Colon (tissue), 2 donors: ENCODE results near the gene GCSAM.
"Not testable (repeated sequence)": the region's sequence is repeated elsewhere in the genome, so short reads cannot be mapped to it uniquely, and the experiment has no call there.

Source experiments
- FAIRE-seq: peaks from 2 replicates; lab custom pipeline; 2012; peaks lifted over from hg19 to GRCh38; lab: Jason Lieb, UNC
- donor health status: control.
- donor health status: control.

The GCSAM gene

GRCh38 chr3:112097378-112097777, 35.7 kb downstream of the GCSAM start:
- peak; percentile 57 for FAIRE-seq

- no peak for FAIRE-seq
These were observed 36.9 kb downstream of the GCSAM start for GRCh38 chr3:112096176-112096575.

- no peak for FAIRE-seq
These were observed 37.3 kb downstream of the GCSAM start for GRCh38 chr3:112095731-112096130.

DNA sequence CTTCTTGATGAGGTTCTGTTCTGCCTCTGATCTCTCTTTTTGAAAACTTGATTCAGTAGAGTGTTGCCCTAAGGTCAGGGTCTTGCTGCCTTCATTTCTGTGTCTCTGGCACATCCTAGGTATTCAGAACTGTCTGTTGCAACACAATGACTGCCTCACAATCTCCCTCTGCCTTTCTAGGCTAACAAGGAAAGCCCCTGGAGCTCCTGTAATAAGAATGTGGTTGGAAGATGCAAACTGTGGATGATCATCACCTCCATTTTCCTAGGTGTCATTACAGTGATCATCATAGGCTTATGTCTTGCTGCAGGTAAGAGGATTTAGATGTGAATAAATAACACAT, 39.9 kb downstream of the GCSAM start:
- no peak for FAIRE-seq

GRCh38 chr3:112092496-112093179, 40.4 kb downstream of the GCSAM start:
- no peak for FAIRE-seq

GRCh38 chr3:112090887-112091586, 42.0 kb downstream of the GCSAM start:
- FAIRE-seq: no peak

GRCh38 chr3:112089956-112090886, 42.8 kb downstream of the GCSAM start:
- no peak for FAIRE-seq

DNA sequence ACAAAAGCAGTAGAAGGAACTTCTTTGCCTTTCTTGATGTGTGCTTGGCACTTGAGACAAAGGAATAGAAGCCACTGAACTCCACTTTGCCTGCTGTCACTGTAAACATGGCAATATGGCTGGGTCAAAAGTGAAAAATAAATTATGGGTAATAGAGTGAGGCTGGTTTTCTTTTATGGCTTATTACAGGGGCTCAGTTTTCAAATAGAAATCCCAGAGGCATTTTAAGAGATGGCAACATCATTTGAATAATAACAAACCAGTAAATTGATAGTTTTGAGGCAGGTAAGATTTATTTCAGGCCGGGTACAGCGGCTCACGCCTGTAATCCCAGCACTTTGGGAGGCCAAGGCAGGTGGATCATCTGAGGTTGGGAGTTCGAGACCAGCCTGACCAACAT, 44.1 kb downstream of the GCSAM start:
- no peak for FAIRE-seq

- FAIRE-seq: no peak
These were observed 45.3 kb downstream of the GCSAM start for GRCh38 chr3:112087746-112088145.

- no peak for FAIRE-seq
These were observed 46.0 kb downstream of the GCSAM start for GRCh38 chr3:112086875-112087524.

- no peak for FAIRE-seq
These were observed 46.8 kb downstream of the GCSAM start, which contains the start of gene C3orf52 for GRCh38 chr3:112086076-112086854. C3orf52 (plus strand) TSS chr3:112086389; CDS start chr3:112086408, 19 bp downstream.

DNA sequence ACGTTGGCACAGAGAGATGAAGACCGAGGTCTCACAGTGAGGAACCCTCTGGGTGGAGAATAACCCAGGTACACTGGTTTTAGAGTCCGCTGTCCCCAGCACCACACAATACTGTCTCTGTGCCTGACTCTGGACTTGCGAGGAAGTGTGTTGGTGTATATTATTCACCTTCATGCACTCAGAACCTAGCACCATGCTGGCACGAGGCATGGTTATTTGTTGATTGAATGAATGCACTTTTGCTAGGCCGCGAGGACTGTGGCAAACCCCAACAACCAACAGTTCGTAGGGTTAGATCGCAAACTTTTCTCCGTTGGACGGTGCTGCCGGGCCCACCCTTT, 47.3 kb downstream of the GCSAM start:
- FAIRE-seq: no peak

GRCh38 chr3:112084980-112085705, 47.9 kb downstream of the GCSAM start:
- no peak for FAIRE-seq

GRCh38 chr3:112083239-112083638, 49.8 kb downstream of the GCSAM start:
- no peak for FAIRE-seq

GRCh38 chr3:112078125-112079083, 54.6 kb downstream of the GCSAM start:
- no peak for FAIRE-seq

DNA sequence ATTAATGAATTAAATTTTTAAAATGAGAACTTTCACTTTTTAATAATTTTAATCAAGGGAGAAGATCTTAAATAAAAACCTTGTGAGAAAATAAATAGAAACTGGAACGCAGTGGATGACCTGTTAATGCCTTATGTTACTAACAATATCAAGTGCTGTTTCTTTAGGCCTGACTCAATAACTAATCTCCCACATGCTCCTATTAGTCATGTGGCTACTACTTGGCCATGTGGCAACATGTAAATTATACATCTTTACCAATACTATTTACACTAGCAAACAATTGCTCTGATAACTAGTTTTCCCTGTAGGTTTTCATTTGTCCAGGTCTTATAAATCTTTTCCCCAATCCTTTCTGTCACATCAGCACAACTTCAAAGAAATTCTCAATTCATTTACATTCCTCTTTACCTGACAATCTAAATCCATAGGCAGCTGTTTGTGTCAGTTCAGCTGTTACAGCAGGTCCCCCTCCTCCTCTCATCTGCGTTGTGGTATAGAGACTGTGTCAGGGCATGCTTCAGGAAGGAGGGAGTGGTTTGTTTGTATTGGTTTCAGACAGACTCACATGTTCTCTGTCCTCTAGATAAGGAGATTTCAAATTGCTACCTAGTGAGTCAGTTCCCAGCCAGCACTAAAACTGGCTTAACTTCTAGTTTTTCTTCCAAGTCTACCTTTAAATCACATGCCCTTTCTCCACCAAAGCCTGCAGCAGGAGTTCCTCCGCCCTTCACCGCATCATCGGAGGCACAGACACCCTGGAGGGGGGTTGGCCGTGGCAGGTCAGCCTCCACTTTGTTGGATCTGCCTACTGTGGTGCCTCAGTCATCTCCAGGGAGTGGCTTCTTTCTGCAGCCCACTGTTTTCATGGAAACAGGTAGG, 58.2 kb downstream of the GCSAM start:
- no peak for FAIRE-seq

DNA sequence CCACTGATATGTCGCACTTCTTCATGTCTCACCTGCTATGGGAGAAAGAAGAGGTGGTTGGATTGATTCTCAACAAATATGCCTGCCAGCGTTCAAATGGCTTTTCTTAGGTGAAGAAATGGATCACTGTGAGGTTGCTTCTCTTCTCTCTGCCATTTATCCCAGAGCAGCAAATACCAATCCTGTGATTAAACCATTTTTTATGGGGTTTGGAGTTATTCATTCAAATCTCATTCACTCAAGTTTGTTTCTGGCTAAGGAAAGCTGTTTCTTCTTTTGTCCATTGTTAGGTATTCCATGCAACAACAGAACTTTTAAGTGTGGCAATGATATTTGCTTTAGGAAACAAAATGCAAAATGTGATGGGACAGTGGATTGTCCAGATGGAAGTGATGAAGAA, 59.0 kb downstream of the GCSAM start:
- FAIRE-seq: no peak

DNA sequence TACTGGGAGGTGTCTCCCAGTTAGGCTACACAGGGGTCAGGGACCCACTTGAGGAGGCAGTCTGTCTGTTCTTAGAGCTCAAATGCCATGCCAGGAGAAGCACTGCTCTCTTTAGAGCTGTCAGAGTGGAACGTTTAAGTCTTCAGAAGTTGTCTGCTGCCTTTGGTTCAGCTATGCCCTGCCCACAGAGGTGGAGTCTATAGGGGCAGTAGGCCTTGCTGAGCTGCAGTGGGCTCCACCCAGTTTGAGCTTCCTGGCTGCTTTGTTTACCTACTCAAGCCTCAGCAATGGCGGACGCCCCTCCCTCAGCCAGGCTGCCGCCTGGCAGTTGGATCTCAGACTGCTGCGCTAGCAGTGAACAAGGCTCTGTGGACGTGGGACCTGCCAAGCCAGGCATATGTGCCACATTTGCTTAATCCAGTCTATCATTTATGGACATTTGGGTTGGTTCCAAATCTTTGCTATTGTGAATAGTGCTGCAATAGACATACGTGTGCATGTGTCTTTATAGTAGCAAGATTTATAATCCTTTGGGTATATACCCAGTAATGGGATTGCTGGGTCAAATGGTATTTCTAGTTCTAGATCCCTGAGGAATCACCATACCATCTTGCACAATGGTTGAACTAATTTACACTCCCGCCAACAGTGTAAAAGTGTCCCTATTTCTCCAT, 60.5 kb downstream of the GCSAM start:
- not testable (repeated sequence) for FAIRE-seq
